HEK293 (cell line): ENCODE data around the gene RBBP8NL.

Experiments used
- CTCF ChIA-PET: fragments of 350-600 bp; formaldehyde crosslinking; extraction: SDS; loops from one replicate; lab custom pipeline; 2021; ENCODE audit warnings: antibody characterized with exemption; lab: Yijun Ruan, JAX
- POLR2A ChIA-PET: fragments of 300-600 bp; formaldehyde crosslinking; extraction: SDS; loops from one replicate; lab custom pipeline; 2020; ENCODE audit warnings: antibody characterized with exemption, inconsistent platforms; lab: Yijun Ruan, JAX
- H3K27ac ChIP-seq: fragments of 200-500 bp; sonication (Bioruptor generic); 2 replicates; pipeline ENCODE4 v1.5.1; 2014; ENCODE audit warnings: low read depth, low read length, control low read depth, inconsistent platforms; ENCODE audit errors: extremely low read depth
- H3K36me3 ChIP-seq, 2 experiments: fragments of 200-500 bp in 1 of 2; sonication (Bioruptor generic) in 1 of 2; 1 replicate in 1 of 2; 2 replicates in 1 of 2; pipeline ENCODE4 v1.5.1; 2014 to 2017; ENCODE audit warnings: inconsistent platforms in 2 of 2, low read length in 2 of 2; ENCODE audit not compliant: control insufficient read depth in 2 of 2, insufficient read depth in 1 of 2
- H3K4me1 ChIP-seq: fragments of 200-500 bp; sonication (Bioruptor generic); 2 replicates; pipeline ENCODE4 v1.5.1; 2014; ENCODE audit warnings: mild to moderate bottlenecking, low read length, inconsistent platforms; ENCODE audit not compliant: control insufficient read depth, insufficient read depth
- H3K4me3 ChIP-seq: 2 replicates; pipeline ENCODE4 v1.5.1; 2011; ENCODE audit warnings: low read depth, mild to moderate bottlenecking, control low read depth, low read length, moderate library complexity
- H3K9me3 ChIP-seq: fragments of 200-500 bp; sonication (Bioruptor generic); 2 replicates; pipeline ENCODE4 v1.5.1; 2014; ENCODE audit warnings: low read depth, low read length, inconsistent platforms; ENCODE audit not compliant: control insufficient read depth, insufficient read depth
- BCL11B ChIP-seq: fragments of 450-650 bp; formaldehyde crosslinking; IDR thresholded peaks from 2 replicates; pipeline ENCODE4 v1.5.1; 2016; ENCODE audit warnings: low read depth, missing biosample characterization, missing genetic modification characterization
- SCRT1 ChIP-seq: fragments of 450-650 bp; formaldehyde crosslinking; IDR thresholded peaks from 2 replicates; pipeline ENCODE4 v1.5.1; 2016; ENCODE audit warnings: missing biosample characterization, missing genetic modification characterization, borderline replicate concordance
- WT1 ChIP-seq: fragments of 450-650 bp; formaldehyde crosslinking; IDR thresholded peaks from 2 replicates; pipeline ENCODE4 v1.5.1; 2016; ENCODE audit warnings: missing biosample characterization, missing genetic modification characterization
- ZBTB10 ChIP-seq: fragments of 450-650 bp; formaldehyde crosslinking; IDR thresholded peaks from 2 replicates; pipeline ENCODE4 v1.5.1; 2016; ENCODE audit warnings: missing biosample characterization, missing genetic modification characterization
- ZBTB44 ChIP-seq: fragments of 450-650 bp; IDR thresholded peaks from 2 replicates; pipeline ENCODE4 v1.5.1; 2018; ENCODE audit warnings: missing biosample characterization, mild to moderate bottlenecking, missing genetic modification characterization
- ZBTB8A ChIP-seq: fragments of 450-650 bp; formaldehyde crosslinking; IDR thresholded peaks from 2 replicates; pipeline ENCODE4 v1.5.1; 2016; ENCODE audit warnings: missing biosample characterization, missing genetic modification characterization
- ZNF362 ChIP-seq: fragments of 450-650 bp; formaldehyde crosslinking; IDR thresholded peaks from 2 replicates; pipeline ENCODE4 v1.5.1; 2016; ENCODE audit warnings: missing biosample characterization, missing genetic modification characterization
- ZNF521 ChIP-seq: fragments of 450-650 bp; formaldehyde crosslinking; IDR thresholded peaks from 2 replicates; pipeline ENCODE4 v1.5.1; 2017; ENCODE audit warnings: missing biosample characterization, mild to moderate bottlenecking, missing genetic modification characterization
- ZNF600 ChIP-seq: fragments of 450-650 bp; formaldehyde crosslinking; IDR thresholded peaks from 2 replicates; pipeline ENCODE4 v1.5.1; 2016; ENCODE audit warnings: missing biosample characterization, missing genetic modification characterization
- ZNF623 ChIP-seq: fragments of 450-650 bp; formaldehyde crosslinking; IDR thresholded peaks from 2 replicates; pipeline ENCODE4 v1.5.1; 2016; ENCODE audit warnings: missing biosample characterization, missing genetic modification characterization
- ZNF776 ChIP-seq: fragments of 450-650 bp; formaldehyde crosslinking; IDR thresholded peaks from 2 replicates; pipeline ENCODE4 v1.5.0; 2017; ENCODE audit warnings: missing biosample characterization, missing genetic modification characterization, borderline replicate concordance
- ZNF777 ChIP-seq: fragments of 450-650 bp; formaldehyde crosslinking; IDR thresholded peaks from 2 replicates; pipeline ENCODE4 v1.5.1; 2017; ENCODE audit warnings: missing biosample characterization, missing genetic modification characterization, borderline replicate concordance

The RBBP8NL gene

GRCh38 chr20:62437927-62438326 lies 10.6 kb upstream of the RBBP8NL start (continued):
- TF ChIP-seq BCL11B (tag by site-specific recombination) (no peak), ZNF776 (tag by site-specific recombination) (no peak), ZBTB44 (tag by site-specific recombination) (no peak), ZNF521 (tag by site-specific recombination) (no peak), WT1 (no peak), ZNF362 (tag by site-specific recombination) (no peak)

- ChIA-PET POLR2A (no interaction called here), CTCF (interaction anchor here (0.5 kb wide), 1 partner anchor 9 kb away, joined by 4 read pairs; no protein-coding TSS in a partner anchor)
- H3K27ac ChIP-seq: no peak overlapping the region
- H3K36me3 ChIP-seq: no peaks in the 10 kb centered on the region
- H3K9me3 ChIP-seq: no peaks in the 10 kb centered on the region
- H3K4me1 ChIP-seq: no peaks in the 10 kb centered on the region
- H3K4me3 ChIP-seq: no peak overlapping the region
- TF ChIP-seq ZNF777 (tag by site-specific recombination) (no peak), ZBTB10 (no peak)
These were observed 10.2 kb upstream of the RBBP8NL start for GRCh38 chr20:62437496-62437895.

GRCh38 chr20:62436692-62437091 lies 9.4 kb upstream of the RBBP8NL start:
- TF ChIP-seq ZBTB8A (tag by site-specific recombination): no peak
- TF ChIP-seq ZNF623 (tag by site-specific recombination): peak; percentile 58
- Histone ChIP-seq H3K4me1 (no peaks in the 10 kb centered on the region), H3K36me3 (no peaks in the 10 kb centered on the region), H3K9me3 (no peaks in the 10 kb centered on the region), H3K4me3 (no peak overlapping the region), H3K27ac (no peak overlapping the region)
- ChIA-PET POLR2A (no interaction called here), CTCF (no interaction called here)

- H3K4me3 ChIP-seq: no peak overlapping the region
- CTCF ChIA-PET: no interaction called here
- POLR2A ChIA-PET: no interaction called here
- H3K9me3 ChIP-seq: no peaks in the 10 kb centered on the region
- no peaks in the 10 kb centered on the region for H3K36me3 ChIP-seq
- no peak overlapping the region for H3K27ac ChIP-seq
- TF ChIP-seq ZNF600: 0 out of 2 replicates have a peak, but pooled peaks have one; percentile 23
- TF ChIP-seq SCRT1 (tag by site-specific recombination): no peak
- H3K4me1 ChIP-seq: no peaks in the 10 kb centered on the region
These were observed 6.5 kb upstream of the RBBP8NL start for GRCh38 chr20:62433658-62434497.
